HG03442 (cell line): ENCODE results near the gene BRWD1.

Source experiments
- ATAC-seq: cut with Tn5 transposase; IDR thresholded peaks from one replicate; pipeline ENCODE4 v1.9.1; 2021; ENCODE audit warnings: mild to moderate bottlenecking, moderate library complexity; ENCODE audit not compliant: unreplicated experiment

The BRWD1 gene

DNA sequence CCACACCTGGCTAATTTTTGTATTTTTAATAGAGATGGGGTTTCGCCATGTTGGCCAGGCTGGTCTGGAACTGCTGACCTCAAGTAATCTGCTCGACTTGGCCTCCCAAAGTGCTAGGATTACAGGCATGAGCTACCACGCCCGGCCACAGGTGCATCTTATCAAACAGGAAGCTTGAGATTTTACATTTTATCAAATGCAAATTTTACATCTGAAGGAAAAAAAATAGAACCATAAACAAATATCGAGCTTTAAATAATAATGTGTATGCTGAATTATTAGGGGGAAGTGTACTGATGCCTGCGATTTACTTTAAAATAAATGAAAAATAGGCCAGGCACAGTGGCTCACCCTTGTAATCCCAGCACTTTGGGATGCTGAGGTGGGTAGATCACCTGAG, 16.6 kb upstream of the BRWD1 start:
- no peak for ATAC-seq

DNA sequence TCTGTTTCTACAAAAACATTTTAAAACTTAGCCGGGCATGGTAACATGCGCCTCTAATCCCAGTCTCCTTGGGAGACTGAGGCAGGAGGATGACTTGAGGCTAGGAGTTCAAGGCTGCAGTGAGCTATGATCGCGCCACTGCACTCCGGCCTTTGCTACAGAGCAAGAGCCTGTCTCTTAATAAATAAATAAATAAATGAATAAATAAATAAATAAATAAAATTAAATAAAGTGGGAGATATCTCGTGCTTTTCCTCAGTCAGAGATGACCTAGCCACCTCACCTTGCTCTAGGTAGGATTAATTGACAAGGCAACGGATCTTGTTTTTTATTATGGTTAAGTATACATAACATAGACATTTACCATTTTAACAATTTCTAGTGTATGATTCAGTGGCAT, 14.3 kb upstream of the BRWD1 start:
- ATAC-seq = no peak

DNA sequence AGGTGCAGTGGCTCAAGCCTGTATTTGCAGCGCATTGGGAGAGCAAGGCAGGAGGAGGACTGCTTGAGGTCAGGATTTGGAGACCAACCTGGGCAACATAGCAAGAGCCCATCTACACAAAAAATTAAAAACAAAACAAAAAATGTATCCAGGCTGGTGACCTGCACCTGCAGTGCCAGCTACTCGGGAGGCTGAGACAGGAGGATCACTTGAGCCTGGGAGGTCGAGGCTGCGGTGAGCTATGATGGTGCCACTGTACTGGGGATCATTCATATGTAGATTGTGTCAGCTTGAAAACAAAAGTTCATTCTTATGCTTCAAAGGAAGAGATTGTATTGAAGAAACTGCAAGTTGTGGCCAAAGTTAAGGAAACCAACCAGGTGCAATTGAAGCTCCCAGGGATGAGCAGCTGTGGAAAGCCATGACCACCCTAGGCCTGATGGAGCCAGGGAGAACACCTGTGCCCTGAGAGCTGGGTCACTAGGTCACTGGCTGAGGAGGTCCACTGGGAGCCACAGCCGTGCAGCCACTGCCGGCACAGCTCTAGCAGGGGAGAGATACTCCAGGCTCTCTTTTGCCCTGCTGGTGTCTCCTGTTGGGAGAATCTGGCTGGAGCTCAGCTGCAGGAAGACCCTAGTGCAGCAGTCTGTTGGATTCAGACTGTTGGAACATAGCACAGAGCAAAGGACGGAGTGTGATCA, 13.3 kb upstream of the BRWD1 start:
- no peak for ATAC-seq

DNA sequence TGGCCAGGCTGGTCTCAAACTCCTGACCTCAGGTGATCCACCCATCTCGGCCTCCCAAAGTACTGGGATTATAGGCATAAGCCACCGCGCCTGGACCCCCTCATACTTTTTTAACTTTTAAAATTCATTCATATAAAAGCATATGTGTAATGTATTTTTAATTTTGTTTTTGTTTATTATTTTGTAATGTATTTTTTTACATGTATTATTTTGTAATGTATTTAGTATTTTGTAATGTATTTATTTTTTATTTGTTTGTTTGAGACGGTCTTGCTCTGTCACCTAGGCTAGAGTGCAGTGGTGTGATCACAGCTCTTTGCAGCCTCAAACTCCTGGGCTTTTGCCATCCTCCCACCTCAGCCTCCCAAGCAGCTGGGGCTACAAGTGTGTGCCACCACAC, 12.0 kb upstream of the BRWD1 start:
- ATAC-seq = no peak

DNA sequence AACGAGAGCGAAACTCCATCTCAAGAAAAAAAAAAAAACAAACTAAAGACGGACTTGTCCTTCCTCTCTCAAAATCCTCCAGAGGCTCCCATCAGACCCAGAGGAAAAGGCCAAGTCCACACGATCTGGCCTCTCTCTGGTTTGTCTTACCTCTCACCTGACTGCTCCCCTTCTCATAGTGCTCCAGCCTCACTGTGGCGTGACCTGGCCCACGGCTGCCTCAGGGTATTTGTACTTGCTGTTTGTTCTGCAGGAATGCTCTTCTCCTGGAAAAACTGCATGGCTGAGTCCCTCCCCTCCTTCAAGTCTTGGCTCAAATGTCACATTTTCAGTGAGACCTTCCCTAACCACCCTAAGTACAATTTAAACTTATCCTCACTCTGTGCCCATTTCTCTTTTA, 8.0 kb upstream of the BRWD1 start:
- ATAC-seq = no peak

DNA sequence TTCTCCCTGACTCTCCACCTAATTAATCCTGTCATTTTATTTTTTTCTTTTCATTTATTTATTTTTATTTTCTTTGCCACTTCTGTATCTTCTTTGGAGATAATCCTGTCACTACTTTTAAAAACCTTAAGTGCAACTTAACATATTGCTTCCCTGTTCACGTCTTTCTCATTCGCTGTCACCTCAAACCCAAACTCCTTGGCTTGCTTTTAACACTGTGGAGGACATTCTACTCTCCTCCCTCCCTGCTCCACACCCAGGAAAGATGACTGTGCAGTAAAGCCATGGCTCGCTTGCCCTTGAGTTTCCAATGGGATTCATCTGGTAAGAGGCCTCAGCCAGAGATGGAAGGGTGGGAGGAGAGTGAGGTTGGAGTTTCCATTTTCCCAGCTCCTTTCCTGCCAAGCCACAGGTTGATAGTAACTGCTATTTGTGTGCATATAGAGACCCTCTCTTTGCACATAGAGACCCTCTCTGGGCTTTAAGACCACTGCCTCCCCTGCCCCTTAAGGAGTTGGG, 6.4 kb upstream of the BRWD1 start:
- no peak for ATAC-seq

DNA sequence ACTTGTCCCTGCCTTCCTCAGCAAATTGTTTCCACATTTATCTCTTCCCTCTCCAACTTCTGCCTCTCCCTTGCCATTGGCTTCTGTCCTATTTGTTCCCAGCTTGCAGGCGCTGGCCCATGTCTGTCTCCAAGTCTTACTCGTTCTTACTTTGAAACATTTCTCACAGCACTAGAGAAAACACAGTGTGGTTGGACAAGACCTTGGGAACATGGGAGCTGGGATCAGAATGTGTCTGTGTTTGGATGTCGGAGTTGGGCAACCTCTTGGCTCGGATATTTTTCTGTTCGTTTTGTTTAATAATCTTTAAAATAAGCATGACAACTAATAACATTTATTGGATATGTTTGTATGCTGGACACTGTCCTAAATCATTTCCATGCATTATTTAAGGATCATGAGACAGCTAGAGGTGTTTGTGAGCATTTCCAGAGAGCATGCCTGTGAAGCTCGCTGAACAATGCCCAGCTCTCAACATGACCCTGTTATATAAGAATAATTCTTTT, 5.9 kb upstream of the BRWD1 start:
- ATAC-seq = no peak

DNA sequence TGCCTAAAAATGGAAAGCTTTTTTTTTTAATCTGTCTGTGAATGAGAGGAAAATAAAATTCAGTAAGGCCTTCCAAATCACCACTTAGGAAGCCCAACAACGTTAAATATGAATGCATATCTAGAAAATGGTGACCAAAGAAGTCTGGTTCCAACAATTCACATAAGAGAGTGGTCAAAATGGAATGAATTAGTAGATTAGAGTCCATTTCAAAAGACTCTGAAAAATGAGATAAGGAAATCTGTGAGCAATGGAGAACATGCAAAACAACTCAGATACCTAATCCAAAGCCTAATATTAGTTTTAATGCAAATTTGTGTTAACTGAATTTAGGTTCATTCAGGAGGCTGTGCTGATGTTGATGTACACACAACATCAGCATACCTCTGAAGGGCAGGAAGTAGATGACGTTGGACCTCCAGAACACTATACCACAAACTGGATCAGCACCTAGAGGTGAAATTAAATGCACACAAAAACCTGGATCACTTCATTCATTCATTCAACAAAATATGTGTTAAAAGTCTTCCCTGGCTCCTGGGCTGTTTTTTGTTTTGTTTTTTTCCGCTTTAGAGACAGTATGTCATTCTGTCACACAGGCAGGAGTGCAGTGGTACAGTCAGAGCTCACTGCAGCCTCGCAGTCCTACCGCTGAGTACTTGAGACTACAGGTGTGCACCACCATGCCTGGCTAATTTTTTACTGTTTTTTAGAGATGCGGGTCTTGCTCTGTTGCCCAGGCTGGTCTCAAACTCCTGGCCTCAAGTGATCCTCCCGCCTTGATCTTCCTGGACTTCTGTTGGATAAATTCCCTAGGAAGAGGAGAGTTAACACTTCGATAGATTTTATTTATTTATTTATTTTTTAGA, 4.9 kb upstream of the BRWD1 start:
- no peak for ATAC-seq

DNA sequence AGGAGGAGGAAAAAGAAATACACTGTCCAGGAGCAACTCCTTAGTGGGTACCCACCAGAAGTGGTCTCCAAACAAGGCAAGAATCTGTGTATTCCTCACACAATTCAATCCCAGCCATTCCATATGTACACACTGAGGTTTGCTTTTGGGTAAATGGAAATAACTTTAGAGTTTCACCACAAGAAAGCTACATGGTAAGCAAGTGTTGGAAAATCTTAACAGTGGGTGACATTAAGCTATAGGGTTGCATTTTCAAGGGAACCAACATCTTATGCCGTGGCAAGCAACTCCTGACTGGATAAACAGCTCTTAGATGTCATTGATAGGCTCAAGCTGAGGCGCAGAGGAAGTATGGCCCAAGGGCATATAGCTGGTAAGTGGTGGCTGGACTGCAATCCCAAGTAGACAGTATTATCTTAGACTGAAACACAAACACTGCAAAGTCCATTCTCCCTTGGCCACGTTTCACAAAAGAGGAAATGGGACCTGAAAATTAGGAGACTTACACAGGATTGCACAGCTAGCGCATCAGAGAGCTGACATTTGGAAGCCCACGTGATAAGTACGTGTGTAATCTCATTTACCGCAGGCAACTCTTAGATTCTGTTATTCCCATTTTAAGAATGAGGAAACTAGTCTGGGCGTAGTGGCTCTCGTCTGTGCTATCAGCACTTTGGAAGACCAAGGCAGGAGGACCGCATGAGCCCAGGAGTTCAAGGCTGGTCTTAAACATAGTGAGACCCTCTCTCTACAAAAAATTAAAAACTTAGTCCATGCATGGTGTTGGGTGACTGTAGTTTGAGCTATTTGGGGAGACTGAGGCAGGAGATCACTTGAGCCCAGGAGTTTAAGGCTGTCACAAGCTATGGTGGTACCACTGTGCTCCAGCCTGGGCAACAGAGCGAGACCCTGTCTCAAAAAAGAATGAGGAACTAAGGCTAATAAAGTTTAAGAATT, 4.0 kb upstream of the BRWD1 start:
- no peak for ATAC-seq

DNA sequence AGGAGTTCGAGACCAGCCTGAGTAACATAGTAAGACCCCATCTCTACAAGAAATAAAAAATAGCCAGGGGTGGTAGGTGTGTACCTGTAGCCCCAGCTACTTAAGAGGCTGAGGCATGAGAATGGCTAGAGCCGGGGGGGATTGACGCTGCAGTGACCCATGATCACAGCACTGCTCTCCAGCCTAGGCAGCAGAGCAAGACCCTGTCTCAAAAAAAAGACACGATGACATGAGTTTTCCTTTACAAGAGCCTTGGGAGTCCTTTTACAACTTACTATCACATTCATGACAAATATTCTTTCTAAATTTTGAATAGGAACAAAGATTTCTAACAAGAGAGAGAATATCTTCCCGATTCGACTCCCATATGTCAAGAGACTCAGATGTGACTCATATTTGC, 3.3 kb upstream of the BRWD1 start:
- ATAC-seq = no peak

DNA sequence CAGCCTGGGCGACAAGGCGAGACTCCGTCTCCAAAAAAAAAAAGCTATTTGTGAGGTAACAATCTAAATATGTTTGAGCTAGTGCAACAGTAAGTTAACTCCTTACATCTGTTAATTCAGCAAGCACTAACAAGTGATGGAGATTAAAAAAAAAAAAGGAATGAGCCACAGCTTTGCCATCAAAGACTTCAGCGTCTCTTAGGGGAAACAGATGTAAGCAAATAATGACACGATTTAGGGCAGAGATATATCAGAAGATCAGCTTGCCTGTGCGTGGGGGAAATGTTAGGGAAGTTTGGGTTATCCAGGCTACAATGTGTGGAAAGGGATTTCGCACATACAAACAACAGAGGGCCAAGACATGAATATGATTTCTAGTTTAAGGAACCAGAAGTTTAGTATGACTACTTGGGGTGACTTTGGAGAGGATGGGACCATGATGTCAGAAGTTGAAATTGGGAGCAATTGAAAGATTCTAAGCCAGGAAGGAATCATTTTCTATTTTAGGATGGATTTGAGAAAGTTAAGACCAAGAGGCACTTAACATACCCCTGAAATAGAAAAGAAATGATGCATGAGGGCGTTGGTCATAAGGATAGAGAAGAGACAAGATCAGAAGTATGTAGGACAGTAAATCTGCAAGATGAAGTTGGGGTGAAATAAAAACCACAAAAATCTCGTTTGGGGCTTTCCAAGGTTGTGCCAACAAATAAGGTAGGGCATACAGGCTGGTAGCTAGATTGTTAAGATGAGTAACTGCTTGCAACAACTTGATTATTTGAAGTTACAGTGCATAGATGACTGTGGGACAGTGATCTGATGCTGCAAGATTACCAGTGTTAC, 2.4 kb upstream of the BRWD1 start:
- no peak for ATAC-seq

DNA sequence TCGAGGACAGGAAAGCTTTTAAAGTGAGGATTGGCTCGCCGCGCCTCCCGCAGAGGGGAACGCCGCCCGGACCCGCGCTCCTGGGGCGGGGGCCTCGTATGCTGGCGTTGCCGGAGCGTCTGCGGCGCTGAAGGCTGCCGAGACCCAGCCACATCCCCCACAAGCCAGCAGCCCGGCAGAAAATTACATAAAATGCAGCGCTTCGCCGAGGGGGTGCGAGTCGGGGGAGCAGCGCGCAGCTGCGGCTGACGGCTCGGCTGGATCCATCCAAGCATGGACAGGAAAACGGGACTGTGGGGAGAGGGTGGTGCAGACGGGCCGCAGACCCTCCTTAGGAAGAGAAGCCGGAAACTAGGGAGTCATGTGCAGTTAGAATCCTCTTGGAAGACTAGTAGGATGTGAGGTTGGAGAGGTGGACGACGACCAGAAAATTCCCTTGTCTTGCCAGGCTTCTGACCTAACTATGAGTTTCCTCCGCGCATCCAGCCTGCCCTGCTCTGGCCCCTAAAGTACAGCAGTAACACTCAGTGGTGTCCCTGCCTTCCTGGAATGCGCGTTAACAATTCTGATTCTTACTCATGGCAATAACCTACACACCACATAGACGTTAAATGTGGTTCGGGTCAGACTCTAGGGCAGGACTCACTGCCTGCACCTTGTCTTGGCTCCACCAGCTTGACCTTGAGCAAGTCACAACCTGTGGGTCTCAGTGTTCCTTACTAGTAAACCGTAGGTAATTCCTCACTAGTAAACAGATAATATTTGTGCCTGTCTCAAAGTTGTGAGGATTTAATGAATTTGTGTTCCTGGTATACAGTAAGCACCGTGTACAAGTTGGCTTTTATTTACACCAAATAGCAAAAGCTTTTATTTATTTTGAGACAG, 953 bp upstream of the BRWD1 start:
- peak; percentile 1 for ATAC-seq

DNA sequence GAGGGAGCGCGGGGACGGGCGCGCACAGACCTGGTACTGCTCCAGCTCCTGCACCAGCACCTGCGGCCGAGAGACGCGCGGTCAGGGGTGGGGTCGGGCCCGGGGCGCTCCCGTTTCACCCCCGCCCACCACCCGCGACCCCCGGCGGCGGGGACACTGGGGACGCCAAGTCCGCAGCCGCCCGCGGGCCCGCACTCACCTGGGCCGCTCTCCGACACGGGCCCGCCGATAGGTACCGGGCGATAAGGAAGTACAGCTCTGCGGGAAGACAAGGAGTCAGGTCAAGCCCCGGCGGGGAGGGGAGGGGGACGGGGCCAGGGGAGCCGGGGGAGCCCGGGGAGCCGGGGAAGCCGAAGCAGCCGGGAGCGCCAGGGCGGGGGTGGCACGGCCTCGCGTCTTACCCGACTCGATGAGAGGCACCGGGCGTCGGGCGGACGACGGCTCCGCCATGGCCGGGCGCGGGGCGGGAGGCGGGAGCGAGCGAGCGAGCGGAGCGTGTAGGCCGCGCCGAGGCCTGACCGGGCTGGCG, 326 bp downstream of the BRWD1 start:
- peak; percentile 16 for ATAC-seq

DNA sequence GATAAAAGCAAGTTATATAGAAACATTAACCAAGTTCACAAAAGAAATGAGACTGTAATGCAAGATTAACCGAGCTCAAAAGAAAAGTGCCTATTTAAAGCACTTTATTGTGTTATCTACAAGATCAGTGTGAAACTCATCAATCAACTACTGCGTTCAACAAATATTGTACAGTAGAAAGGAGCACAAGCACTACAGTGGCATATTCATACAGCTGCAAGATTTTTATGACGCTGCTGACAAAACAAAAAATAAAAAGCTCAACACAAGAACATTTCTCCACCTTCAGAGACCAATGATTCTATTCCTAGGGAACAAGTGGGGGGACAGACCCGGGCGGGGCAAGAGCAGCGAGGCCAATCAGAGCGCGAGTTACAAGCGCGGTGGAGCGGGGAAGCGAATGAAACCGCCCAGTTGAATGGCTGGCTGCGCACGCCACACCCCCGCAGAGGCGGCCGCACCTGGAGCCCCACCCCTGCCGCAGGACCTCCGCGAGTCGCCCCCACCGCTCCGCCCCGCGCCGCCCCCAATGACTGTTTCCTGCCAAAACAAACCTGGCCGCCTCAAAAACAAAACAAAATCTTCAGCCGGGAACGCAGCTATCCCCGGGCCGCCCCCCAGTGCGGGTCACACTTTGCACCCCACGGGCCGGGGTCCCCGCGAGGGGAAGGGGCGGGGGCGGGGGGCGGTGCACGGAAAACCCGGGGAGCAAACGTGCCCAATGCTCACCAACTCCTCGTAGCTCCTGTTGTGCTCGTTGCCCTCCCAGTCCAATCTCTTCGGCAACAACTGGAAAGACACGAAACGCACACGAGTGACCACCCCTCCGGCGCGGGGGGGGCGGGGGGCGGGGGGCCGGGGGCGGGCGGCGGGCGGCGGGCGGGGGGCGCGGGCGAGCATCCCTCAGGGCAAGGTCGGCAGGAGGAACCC, 1.1 kb downstream of the BRWD1 start:
- ATAC-seq = peak; percentile 67

DNA sequence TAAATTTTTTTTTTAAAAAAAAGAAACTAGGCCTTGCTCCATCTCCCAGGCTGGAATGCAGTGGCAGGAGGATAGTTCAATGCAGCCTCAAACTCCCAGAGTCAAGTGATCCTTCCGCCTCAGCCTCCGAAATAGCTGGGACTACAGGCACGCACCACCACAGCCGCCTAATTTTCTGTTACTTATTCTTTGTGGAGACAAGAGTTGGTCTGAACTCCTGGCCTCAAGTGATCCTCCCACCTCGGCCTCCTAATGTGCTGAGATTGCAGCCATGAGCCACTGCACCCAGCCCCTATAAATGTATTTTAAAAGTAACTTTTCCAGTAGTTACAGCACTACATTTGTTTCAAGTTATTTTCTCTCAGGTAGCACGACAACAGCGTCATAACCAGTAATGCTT, 2.3 kb downstream of the BRWD1 start:
- no peak for ATAC-seq

DNA sequence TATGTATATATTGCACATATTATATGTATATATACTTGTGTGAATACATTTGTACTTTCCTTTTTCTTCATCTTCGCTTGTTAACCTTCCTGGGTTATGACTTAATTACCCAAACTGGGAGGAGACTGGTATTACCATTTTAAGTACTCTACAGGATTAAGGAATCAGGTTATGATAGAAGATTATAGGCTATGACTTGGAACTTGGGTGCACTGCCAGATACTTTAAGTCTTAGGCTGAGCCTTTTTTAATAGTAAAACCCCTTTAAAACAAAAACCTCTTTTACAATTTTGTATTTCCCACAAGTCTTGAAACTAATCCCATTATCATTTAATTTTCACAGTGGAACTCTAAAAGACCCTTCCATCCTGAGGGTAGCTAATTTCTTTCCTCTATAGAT, 6.0 kb downstream of the BRWD1 start:
- no peak for ATAC-seq

DNA sequence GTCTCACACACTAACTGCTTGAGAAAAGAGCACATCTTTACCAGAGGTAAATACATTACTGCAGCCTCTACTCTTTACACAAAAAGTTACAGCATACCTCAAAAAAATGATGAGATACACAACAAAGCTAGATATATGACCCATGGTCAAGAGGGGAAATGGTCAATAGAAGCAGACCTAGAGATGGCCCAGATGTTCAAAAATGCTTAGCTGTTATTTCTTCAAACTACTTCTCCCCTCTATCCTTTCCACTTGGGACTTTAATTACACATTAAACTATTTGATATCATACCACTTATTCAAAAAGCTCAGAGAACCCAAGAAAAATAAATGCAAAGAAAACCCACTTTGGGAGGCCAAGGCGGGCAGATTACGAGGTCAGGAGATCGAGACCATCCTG, 12.8 kb downstream of the BRWD1 start:
- no peak for ATAC-seq

DNA sequence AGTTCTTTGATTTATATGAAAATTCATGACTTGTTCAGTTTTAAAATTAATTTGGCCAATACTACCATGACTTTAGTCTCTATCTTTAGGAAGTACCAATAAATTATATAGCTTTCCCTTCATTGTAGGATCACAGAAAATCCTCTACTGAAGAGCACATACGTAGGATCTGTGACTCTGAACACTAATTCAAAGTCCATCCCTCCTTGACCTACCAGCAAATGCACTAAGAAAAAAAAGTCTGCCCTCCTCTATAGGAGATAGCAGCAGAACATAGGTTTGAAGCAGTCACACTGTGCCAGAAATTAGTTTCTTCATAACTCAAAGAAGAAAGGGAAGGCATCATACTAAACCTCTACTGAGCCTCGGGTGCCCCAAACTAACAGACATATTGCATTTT, 16.5 kb downstream of the BRWD1 start:
- ATAC-seq = no peak
